Ascending aorta (tissue), 2 donors: ENCODE data around the gene AGAP1. TPM values are rescaled to one million over a fixed set of nuclear protein-coding genes. Genes with fewer than 3 reads are reported as not detected.

Experiments
- DNase-seq, 2 donors: peaks; one replicate each; pipeline ENCODE4 v3.0.0-alpha.2; 2019; ENCODE audit warnings: low spot score in 2 of 2
- H3K27ac ChIP-seq, 2 donors: fragments of 200-600 bp; sonication (generic); one replicate each; pipeline ENCODE4 v1.5.1; 2016 to 2017; ENCODE audit warnings: mild to moderate bottlenecking in 1 of 2
- H3K27me3 ChIP-seq: fragments of 200-600 bp; sonication (generic); one replicate; pipeline ENCODE4 v1.5.1; 2017
- H3K36me3 ChIP-seq, 2 donors: fragments of 200-600 bp; sonication (generic); one replicate each; pipeline ENCODE4 v1.5.1; 2016
- H3K4me1 ChIP-seq, 2 donors: fragments of 200-600 bp; sonication (generic); one replicate each; pipeline ENCODE4 v1.5.1; 2016 to 2017; ENCODE audit warnings: mild to moderate bottlenecking in 1 of 2
- H3K4me3 ChIP-seq, 2 donors: fragments of 200-600 bp; sonication (generic); one replicate each; pipeline ENCODE4 v1.5.1; 2016 to 2017; ENCODE audit warnings: mild to moderate bottlenecking in 1 of 2
- H3K9me3 ChIP-seq, 2 donors: fragments of 200-600 bp; sonication (generic); one replicate each; pipeline ENCODE4 v1.5.1; 2016
- CTCF ChIP-seq, 3 experiments: fragments of 200-600 bp in 2 of 3; fragments of 450-650 bp in 1 of 3; sonication (generic) in 2 of 3; IDR thresholded peaks; one replicate each; pipeline ENCODE4 v1.5.1; 2016 to 2019; ENCODE audit warnings: antibody characterized with exemption in 3 of 3, mild to moderate bottlenecking in 1 of 3, moderate library complexity in 1 of 3
- intact Hi-C: fragments of 100-400 bp; cut with DNase I; formaldehyde crosslinking; loops from one replicate; pipeline ENCODE4 v1.15.1; 2023
- total RNA-seq: library from RNA; depleted of rRNA; stranded (reverse); fragments of >200 nt; gene quantifications from one replicate; pipeline ENCODE4 v1.1.0, GENCODE V29; 2016

Gene AGAP1
- total RNA-seq, 1 donor from 2014 or later = 19.7 TPM

DNA sequence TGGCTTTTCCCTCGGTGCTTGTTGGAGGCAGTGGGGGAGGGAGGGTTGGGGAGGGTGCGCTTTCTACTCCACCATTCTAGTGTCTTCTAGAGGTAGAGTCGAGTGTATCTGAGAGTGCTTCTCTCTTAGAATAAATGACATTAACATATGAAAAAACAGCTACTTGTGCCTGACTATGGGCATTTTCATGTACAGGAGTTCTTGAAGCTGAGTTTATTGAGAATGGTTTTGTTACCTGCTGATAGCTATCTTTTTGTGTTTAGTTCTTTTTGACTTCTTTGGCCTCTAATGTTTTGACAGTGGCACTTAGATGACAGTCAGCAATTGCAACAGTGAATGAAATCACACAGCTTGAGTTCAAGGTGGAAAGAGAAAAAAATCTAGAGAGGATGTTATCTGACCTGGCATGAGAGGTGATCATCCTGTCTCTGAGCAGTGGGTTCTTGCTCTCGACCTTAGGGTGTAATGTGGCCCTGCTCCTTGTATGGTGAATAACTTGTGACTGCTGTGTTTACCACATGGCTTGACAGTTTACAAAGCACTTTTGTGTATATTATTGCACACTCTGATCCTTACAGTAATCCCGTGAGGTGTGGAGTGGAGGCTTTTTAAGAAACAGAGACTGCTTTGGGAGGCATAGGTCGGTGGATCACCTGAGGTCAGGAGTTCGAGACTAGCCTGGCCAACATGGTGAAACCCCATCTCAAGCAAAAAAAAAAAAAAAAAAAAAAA, 86.7 kb downstream of the AGAP1 start:
- H3K36me3 ChIP-seq = no peaks in the 10 kb centered on the region
- no peak for TF ChIP-seq CTCF (IDR thresholded peaks at IDR 0.05)
- no peak overlapping the region for H3K4me3 ChIP-seq
- no peak overlapping the region for H3K27ac ChIP-seq
- no peaks in the 10 kb centered on the region for H3K27me3 ChIP-seq
- no peaks in the 10 kb centered on the region for H3K9me3 ChIP-seq
- intact Hi-C loops = no loop called here
- DNase-seq = no peak
- no peaks in the 10 kb centered on the region for H3K4me1 ChIP-seq

DNA sequence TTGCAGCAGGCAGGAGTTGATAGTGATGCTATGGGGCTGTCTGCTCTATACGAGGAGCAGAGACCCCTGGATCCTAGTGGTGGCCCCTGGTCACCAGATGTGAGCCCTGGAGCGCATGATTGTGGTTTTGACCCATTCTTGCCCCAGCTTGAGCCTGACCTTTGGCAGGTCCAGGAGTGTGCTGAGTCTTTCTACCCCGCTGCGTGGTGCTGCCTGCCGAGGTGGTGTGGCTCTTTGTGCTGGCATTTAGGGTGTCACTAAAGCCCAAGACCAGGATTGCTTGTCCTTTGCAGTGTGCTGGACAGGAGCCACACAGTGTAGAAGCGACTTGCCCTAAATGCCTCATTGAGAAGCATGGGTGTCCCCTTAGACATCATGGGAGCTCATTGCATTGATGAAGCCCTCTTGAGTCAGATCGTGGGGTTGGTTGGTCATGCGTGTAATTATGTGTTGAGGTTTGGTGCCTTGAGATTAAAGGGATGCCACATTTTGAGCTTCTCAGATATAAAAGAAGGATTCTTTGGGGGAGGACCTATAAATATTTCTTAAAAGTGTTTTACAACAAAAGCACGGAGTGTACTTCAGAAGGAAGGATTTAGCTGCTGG, 88.3 kb downstream of the AGAP1 start:
- intact Hi-C loops = no loop called here
- H3K27ac ChIP-seq = no peak overlapping the region
- H3K9me3 ChIP-seq = no peaks in the 10 kb centered on the region
- no peaks in the 10 kb centered on the region for H3K36me3 ChIP-seq
- no peaks in the 10 kb centered on the region for H3K27me3 ChIP-seq
- DNase-seq = no peak
- TF ChIP-seq CTCF (IDR thresholded peaks at IDR 0.05) = no peak
- no peak overlapping the region for H3K4me3 ChIP-seq
- no peaks in the 10 kb centered on the region for H3K4me1 ChIP-seq

GRCh38 chr2:235582729-235583128, 88.9 kb downstream of the AGAP1 start:
- H3K4me1 ChIP-seq = no peaks in the 10 kb centered on the region
- no peak overlapping the region for H3K4me3 ChIP-seq
- H3K27me3 ChIP-seq = no peaks in the 10 kb centered on the region
- DNase-seq = no peak
- no peaks in the 10 kb centered on the region for H3K9me3 ChIP-seq
- intact Hi-C loops = no loop called here
- H3K27ac ChIP-seq = no peak overlapping the region
- TF ChIP-seq CTCF (IDR thresholded peaks at IDR 0.05) = no peak
- H3K36me3 ChIP-seq = no peaks in the 10 kb centered on the region

DNA sequence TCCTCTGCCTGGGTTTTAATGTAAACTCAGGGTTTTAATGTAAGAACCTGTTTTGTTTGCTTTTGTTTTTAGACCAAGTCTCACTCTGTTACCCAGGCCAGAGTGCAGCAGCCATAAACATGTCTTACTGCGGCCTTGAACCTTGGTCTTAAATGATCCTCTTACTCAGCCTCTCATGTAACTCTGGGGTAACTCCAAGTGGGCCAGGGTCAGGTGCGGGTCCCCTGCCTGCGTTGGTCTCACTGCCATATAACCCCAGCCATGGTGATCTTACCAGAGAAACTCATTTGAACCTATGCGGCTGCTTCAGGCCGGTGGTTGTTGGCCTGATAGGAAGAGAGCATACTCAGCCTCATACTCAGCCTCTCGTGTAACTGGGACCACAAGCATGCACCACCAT, 89.3 kb downstream of the AGAP1 start:
- Histone ChIP-seq H3K27ac (no peak overlapping the region), H3K27me3 (no peaks in the 10 kb centered on the region), H3K4me1 (no peaks in the 10 kb centered on the region), H3K9me3 (no peaks in the 10 kb centered on the region), H3K36me3 (no peaks in the 10 kb centered on the region), H3K4me3 (no peak overlapping the region)
- no peak for DNase-seq
- TF ChIP-seq CTCF (IDR thresholded peaks at IDR 0.05) = no peak
- intact Hi-C loops = no loop called here

DNA sequence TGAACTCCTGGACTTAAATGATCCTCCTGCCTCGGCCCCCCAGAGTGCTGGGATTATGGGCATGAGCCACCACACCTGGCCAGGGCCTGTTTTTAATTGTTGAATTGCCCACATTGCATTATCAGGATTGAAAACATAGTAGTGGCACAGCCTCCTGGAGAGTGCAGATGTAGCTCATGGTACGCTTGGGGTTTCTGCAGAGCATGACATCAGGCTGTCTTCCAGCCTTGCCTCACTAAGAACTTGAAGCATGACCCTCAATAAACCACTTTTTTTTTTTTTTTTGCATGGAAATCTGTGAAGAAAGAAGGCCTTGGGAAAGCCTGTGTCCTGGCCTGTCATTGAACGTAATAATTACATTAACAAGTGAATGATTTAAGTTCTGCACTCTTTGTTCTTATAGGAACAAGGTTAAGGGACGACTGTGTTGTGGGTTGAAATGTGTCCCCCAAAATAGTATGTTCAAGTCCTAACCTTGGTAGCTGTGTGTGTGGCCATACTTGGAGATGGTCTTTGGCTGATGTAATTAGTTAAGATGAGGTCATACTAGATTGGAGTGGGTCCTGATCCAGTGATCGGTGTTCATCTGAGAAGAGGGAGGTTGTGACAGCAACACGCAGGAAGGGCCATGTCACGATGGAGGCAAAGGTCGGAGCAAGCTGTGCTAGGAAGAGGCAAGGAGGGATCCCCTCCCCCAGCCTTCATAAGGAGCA, 90.2 kb downstream of the AGAP1 start:
- no peaks in the 10 kb centered on the region for H3K4me1 ChIP-seq
- TF ChIP-seq CTCF (IDR thresholded peaks at IDR 0.05) = no peak
- H3K9me3 ChIP-seq = no peaks in the 10 kb centered on the region
- no peak overlapping the region for H3K4me3 ChIP-seq
- no peak overlapping the region for H3K27ac ChIP-seq
- intact Hi-C loops = no loop called here
- DNase-seq = no peak
- no peaks in the 10 kb centered on the region for H3K27me3 ChIP-seq
- no peaks in the 10 kb centered on the region for H3K36me3 ChIP-seq
